Fibroblast of mammary gland (primary cell): ENCODE data around the gene KEL.

Experiments used
- DNase-seq: peaks from one replicate; pipeline ENCODE4 v3.0.0-alpha.2; 2010; ENCODE audit warnings: low read depth
- H3K4me3 ChIP-seq: 2 replicates; pipeline ENCODE4 v1.5.1; 2011; ENCODE audit warnings: low read depth, mild to moderate bottlenecking, low read length, moderate library complexity; ENCODE audit not compliant: control insufficient read depth
- CTCF ChIP-seq: conservative IDR thresholded peaks from 2 replicates; pipeline ENCODE4 v1.5.1; 2011; ENCODE audit warnings: low read depth, low read length, inconsistent platforms; ENCODE audit not compliant: control insufficient read depth, insufficient read depth

Gene KEL

GRCh38 chr7:142938611-142939010 lies 23.6 kb downstream of the KEL start:
- H3K4me3 ChIP-seq = no peak overlapping the region
- DNase-seq = no peak
- no peak for TF ChIP-seq CTCF

GRCh38 chr7:142935941-142936565 lies 26.1 kb downstream of the KEL start:
- TF ChIP-seq CTCF = no peak
- DNase-seq = no peak
- H3K4me3 ChIP-seq = no peak overlapping the region

- DNase-seq = no peak
- H3K4me3 ChIP-seq = no peak overlapping the region
- TF ChIP-seq CTCF = no peak
These were observed 28.1 kb downstream of the KEL start for GRCh38 chr7:142934056-142934455.

GRCh38 chr7:142933624-142934023 lies 28.5 kb downstream of the KEL start, which contains the start of gene TRPV5:
TRPV5 (minus strand) TSS chr7:142933746; CDS start chr7:142933459, 287 bp downstream.
- no peak for DNase-seq
- H3K4me3 ChIP-seq = no peak within 1 kb of the TSS
- TF ChIP-seq CTCF = no peak

- DNase-seq = no peak
- TF ChIP-seq CTCF = no peak
These were observed 29.1 kb downstream of the KEL start for GRCh38 chr7:142933092-142933475.

GRCh38 chr7:142932386-142933091 lies 29.6 kb downstream of the KEL start:
- no peak overlapping the region for H3K4me3 ChIP-seq
- DNase-seq = no peak
- TF ChIP-seq CTCF = no peak

More at GRCh38 chr7:142933092-142933475, 29.1 kb downstream of the KEL start:
- no peak overlapping the region for H3K4me3 ChIP-seq
